GM18505 (cell line): ENCODE results near the gene TESK1.

Experiments
- ATAC-seq: cut with Tn5 transposase; IDR thresholded peaks from one replicate; pipeline ENCODE4 v1.9.1; 2021; ENCODE audit not compliant: unreplicated experiment
- POLR2A ChIP-seq: IDR thresholded peaks from 4 replicates; pipeline ENCODE4 v1.6.1; 2011; ENCODE audit warnings: borderline replicate concordance; ENCODE audit not compliant: insufficient read depth, insufficient read length; ENCODE audit errors: extremely low read depth

The TESK1 gene

DNA sequence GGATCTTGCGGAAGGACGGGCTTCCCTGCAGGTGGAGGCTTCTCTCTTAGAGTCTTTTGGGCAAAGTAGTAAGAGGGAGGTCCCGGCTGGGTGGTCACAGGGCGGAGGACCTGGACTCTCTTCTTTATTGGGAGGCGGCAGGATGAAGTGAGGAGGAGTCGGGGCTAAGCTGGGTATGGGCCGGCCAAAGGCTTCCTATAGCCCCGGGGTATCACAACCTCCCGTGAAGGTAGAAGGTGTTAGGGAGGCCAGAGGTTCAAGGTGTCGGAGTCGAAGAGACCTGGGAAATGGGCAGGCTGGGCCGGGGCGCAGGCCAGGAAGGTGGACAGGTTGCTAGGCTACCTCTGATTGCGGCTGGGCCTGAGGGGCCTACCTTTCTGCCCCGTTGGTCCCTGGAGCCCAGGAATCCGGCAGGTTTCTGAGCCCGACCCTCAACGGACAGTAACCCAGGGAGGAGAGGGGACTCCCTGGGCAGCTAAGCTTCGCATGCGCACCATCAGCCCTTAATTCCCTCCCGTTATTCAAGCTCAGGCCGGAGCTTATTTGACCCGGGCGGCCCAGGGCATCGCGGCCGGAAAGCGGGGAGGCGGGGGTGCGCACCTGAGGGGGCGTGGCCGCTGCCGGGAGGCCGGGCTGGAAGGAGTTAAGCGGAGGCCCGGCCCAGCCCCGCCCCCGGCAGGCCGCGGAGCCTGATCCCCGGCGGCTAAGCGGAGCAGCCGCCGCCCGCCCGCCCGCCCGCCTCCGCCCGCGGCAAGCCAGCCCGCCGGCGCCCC, at the start of gene TESK1:
Gene TESK1 (plus strand): TSS at position 685 of the 773 bp plus-strand sequence. CDS start 358 bp downstream, outside the sequence.
- no peak for TF ChIP-seq POLR2A
- ATAC-seq, result peak; percentile 38

DNA sequence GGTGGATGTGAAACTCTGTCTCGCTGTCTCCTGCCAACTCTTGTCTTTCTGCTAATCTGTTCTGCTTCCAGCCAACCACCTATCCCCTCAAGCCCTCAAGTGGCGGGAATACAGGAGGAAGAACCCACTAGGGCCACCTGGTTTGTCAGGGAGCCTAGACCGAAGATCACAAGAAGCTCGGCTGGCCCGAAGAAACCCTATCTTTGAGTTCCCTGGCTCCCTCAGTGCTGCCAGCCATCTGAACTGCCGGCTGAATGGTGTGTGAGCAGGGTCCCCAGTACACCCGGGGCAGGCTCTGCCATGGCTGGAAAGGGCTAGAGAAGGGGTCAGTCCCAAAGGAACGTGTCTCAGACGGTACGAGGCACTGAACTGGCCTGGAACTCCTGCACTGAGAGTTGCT, 49.2 kb upstream of the TESK1 start:
- no peak for TF ChIP-seq POLR2A
- ATAC-seq, result no peak

DNA sequence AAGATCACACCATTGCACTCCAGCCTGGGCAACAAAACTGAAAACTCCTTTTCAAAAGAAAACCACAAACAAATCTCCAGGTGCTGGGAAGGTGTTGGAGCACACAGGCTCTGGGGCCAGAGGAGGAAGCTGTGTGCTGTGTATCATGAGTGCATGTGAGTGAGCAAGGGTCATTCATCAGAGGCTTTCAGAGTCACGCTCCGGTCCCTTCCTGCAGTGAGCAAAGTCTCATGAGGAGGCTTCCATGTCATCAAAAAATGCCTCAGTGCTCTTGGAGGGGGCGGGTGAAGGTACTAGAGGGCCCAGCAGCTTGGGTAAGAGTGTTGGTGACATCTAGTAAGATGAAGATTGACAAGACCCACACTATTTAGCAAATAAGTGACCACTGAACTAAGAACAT, 48.3 kb upstream of the TESK1 start:
- no peak for ATAC-seq
- no peak for TF ChIP-seq POLR2A

DNA sequence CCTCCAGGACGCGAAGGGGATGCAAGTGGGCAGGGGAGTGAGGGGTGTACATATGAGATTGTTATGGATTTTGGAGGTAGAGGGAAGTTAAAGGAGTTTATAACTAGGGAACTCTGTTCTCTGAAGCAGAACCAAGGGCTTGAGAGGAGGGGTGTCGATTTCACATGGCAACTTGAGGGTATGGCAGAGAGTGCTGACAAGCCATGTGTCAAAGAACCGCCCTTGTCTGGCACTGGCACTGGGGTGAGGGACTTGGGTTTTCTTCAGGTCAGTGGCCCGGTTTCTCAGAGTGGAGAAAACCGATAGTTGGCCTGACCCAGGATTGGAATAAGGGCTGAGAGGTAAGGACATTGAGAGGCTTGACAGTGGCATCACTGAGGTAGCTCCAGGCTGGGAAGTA, 47.7 kb upstream of the TESK1 start:
- TF ChIP-seq POLR2A, result no peak
- no peak for ATAC-seq

GRCh38 chr9:35558185-35558584, 46.9 kb upstream of the TESK1 start:
- ATAC-seq, result no peak
- TF ChIP-seq POLR2A, result no peak

GRCh38 chr9:35559792-35560530, 45.1 kb upstream of the TESK1 start:
- ATAC-seq, result no peak
- TF ChIP-seq POLR2A, result no peak

GRCh38 chr9:35560625-35561337, 44.3 kb upstream of the TESK1 start:
- TF ChIP-seq POLR2A, result no peak
- ATAC-seq, result no peak

- no peak for TF ChIP-seq POLR2A
- no peak for ATAC-seq
Measured at GRCh38 chr9:35561468-35562261, 43.4 kb upstream of the TESK1 start.

GRCh38 chr9:35562895-35563780, 41.9 kb upstream of the TESK1 start:
- no peak for ATAC-seq

GRCh38 chr9:35563791-35564197, 41.3 kb upstream of the TESK1 start:
- TF ChIP-seq POLR2A, result no peak
- no peak for ATAC-seq

More at GRCh38 chr9:35562895-35563780, 41.9 kb upstream of the TESK1 start:
- no peak for TF ChIP-seq POLR2A

DNA sequence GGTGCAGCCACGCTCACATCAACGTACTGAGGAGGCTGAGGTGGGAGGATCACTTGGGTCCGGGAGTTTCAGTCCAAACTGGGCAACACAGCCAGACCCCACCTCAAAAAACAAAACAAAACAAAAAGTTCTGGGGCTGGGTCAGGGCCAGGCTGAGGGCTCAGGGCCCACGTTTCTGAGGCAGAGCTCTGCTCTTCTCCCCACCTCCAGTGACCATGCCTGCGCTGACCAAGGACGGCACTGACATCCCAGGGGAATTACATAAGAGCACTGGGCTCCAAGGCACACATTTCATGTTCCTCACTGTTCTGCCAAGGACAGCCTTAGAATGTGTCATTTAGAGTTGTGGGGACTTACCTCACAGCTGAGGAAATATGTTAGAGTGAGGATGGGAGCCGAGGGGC, 40.4 kb upstream of the TESK1 start:
- no peak for ATAC-seq

GRCh38 chr9:35566417-35566816, 38.6 kb upstream of the TESK1 start:
- no peak for ATAC-seq
- TF ChIP-seq POLR2A, result no peak

More for the DNA sequence above, 40.4 kb upstream of the TESK1 start:
- TF ChIP-seq POLR2A, result no peak
